Measurements from ENCODE around the gene MTUS2.

The MTUS2 gene

GRCh38 chr13:29494520-29494919, 674.4 kb downstream of the MTUS2 start:
- DNase-seq: no peak

DNA sequence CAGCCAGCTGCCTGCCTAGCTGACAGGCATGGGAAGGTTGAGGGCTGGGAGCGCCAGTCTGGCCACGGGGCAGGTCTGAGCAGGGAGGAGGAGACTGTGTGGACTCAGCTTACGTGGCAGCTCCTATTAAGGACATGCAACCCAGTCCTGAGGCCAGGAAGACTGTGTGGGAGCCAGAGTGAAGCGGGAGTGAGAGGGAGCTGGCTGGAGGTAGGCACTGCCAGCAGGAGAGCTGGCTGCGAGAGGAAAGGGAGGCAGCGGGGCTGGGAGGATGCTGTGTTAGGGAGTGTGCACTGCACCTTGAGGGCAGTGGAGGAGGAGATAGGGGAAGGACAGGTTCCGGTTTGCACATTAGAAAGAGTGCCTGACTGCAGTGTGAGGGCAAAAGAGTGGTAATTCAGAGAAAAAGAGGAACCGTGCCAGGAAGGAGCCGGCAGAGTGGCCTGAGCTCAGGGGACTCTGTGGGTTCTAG, 676.1 kb downstream of the MTUS2 start:
- DNase-seq: no peak

- DNase-seq: no peak
Observed at GRCh38 chr13:29497137-29497654, 677.1 kb downstream of the MTUS2 start.

DNA sequence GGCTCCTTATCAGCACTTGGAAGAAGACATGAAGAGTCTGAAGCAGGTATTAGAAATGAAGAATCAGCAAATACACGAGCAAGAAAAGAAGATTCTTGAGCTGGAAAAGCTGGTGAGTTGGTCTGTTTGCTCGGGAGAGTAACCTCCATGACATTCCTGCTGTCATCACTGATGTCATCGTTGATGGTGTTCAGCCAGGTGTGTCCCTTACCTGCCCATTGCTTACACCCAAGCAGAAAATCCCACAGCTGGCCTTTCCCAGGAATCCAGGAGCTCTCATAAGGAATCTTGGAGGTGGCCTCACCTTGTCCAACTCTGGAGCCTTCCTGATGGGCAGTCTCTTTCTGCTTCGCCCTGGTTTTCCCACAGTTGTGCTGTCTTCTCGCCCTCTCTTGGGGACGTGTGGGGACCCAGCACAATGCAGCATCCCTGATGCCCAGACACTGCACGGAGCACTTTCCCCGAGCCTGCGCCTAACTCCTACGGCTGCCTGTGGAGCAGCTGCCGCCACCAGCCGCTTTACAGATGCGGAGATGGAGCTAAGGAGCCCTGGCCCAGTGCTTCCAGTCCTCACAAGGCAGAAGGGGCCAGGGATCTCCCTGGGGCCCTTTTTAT, 678.4 kb downstream of the MTUS2 start:
- DNase-seq: no peak

GRCh38 chr13:29499506-29500165, 679.5 kb downstream of the MTUS2 start:
- DNase-seq: no peak

DNA sequence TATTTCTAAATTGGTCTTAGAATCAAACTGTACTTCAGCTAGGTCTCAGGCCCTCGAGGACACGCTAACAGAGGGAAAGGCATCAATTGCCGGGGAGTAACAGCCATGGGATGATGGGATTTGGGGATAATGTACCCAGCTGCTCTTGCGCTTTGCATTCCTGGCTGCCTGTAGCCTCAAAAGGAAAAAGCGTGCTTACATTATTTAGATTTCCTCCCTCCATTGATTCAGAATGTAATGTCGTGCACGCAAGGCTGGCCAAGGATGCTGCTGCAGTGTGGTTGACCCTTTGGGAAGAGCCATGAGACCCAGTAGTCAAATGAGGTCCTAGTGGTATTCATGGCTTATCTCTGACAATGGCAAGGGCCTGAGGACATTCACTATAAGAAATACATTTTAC, 680.2 kb downstream of the MTUS2 start:
- DNase-seq: no peak

- DNase-seq: no peak
Observed at GRCh38 chr13:29501674-29502073, 681.5 kb downstream of the MTUS2 start.

GRCh38 chr13:29502391-29503008, 682.4 kb downstream of the MTUS2 start:
- no peak for DNase-seq

- DNase-seq: no peak
Observed at GRCh38 chr13:29503041-29503837, 683.1 kb downstream of the MTUS2 start.

- no peak for DNase-seq
Observed at GRCh38 chr13:29504691-29505090, 684.6 kb downstream of the MTUS2 start.

GRCh38 chr13:29505511-29505910, 685.4 kb downstream of the MTUS2 start:
- no peak for DNase-seq

- DNase-seq: no peak
Observed at GRCh38 chr13:29505950-29506349, 685.8 kb downstream of the MTUS2 start.

DNA sequence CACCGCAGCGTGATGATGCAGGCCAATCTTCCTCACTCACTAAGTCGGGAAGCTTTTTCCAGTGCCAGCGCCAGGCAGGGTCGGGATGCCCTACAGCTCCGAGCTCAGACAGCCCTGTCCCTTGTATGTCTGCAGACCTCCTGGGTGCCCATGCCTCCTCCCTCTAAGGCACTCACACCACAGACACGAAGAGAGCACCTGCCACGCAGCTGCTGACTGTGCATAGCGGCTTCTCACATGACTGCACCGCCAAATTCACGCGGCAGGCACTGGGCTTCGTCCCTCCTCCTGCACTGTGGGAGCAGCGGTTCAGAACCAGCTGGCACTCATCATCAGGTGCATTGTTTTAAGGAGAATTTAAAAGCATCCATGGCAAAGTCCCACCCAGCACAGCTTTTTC, 687.2 kb downstream of the MTUS2 start:
- DNase-seq: no peak

GRCh38 chr13:29508130-29508875, 688.2 kb downstream of the MTUS2 start:
- peak; percentile 69 to 77 for DNase-seq

- DNase-seq: no peak
Observed at GRCh38 chr13:29508876-29509252, 688.7 kb downstream of the MTUS2 start.

- DNase-seq: no peak
Observed at GRCh38 chr13:29509999-29510589, 690.0 kb downstream of the MTUS2 start.

DNA sequence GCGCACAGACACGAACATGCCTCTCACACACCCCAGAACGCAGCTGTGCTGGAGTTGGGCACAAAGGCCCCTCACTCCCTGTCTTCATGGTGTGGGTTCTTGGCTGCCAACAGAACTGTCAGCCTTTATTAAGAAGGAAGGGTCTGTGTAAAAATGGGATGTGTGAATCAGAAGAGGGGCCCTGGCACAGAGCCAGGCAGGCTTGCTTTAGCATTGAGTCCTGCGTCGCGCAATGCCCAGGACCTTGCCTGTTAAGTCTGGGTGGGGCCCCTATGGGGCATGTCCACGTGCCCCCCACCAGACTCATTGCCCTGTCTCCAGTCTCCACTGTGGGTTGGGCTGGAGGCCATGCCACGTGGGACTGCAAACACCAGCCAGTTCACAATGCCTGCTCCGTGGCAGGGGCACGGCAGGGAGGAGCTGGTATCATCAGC, 690.5 kb downstream of the MTUS2 start:
- no peak for DNase-seq

DNA sequence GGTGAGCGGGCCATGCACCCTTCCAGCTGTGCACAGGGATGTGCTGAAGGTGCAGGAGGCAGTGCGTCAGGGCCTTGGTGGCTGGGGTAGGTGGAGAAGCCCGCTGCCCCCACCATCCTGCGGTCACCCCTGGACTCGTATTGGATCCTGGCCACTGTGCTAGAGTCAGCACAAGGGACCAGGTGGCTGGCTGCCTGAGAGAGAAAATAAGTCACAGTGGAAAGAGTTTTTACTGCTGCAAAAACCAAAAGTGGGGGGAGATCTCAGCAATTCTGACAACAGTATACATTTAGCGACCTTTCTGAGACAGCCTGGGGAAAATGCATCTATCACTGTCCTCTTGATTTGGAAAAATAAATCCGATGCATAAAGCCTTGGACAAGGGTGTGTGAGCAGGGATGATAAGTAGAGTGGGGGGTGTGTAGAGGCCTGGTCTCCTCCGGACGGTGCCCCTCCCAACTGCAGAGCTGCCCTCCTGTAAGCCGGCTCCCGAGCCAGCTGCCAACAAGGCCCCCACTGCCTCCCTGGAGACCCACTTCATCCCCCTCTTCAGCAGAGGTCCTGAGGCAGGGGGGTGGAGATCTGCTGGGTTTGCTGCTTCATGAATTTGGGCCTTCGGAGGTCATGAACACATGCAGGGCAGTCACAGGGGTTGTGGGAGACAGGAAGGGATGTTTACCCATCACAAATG, 691.1 kb downstream of the MTUS2 start:
- DNase-seq: no peak

DNA sequence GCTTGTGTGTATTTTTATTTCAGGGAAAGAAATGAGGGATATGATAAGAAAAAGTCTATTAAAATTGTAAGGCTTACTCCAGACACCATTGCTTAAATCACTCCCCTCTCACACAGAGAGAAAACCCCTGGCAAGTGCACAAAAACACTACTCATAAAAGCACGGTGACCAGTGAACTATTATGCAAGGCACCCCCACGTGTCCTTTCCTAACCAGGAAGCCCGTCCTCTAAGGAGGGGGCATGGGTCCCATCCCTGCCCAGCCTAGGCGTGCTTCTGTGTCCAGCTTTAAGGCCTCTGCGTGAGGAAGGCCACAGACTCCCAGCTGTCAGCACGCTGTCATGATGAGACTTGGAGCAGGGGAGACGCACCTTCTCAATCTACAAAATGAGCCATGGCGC, 691.8 kb downstream of the MTUS2 start:
- no peak for DNase-seq

- DNase-seq: no peak
Observed at GRCh38 chr13:29513002-29513980, 693.2 kb downstream of the MTUS2 start.
